ENCODE measurements around the gene RAB36.

DNA sequence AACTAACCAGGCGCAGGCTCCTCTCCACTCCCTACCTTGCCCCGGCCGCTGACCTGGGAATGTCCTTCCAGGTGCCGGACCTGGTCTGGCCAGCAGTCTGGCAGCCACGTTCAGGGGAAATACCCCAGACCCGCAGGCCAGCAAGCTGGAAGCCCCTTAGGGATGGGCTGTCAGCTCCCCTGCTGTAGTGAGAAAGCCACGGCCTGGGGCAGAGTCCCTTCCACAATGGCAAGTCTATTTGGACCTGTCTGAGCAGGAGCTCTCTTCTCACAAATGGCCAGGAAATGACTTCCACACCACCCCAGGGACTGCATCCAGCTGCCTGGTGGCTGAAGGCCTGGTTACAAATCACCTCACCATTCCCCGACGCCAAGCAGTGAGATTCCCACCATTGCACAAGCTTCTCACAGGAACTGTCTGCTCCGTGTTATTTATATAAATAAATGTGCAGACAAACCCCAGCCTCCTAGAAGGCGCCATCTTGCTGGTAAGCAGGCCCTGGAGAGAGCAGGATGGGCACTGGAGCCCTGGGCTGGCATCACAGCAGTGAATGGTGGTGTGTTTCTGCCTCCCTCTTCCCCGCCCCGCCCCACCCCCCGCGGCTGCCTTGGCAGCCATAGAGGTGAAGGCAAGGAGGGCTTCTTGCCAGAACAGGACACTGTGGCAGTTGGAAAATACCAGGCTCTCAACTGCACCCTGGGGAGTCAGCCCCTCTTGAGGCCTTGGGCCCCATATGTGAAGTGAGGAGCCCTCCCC, 27.2 kb upstream of the RAB36 start:
- TF ChIP-seq, protein P1, sequence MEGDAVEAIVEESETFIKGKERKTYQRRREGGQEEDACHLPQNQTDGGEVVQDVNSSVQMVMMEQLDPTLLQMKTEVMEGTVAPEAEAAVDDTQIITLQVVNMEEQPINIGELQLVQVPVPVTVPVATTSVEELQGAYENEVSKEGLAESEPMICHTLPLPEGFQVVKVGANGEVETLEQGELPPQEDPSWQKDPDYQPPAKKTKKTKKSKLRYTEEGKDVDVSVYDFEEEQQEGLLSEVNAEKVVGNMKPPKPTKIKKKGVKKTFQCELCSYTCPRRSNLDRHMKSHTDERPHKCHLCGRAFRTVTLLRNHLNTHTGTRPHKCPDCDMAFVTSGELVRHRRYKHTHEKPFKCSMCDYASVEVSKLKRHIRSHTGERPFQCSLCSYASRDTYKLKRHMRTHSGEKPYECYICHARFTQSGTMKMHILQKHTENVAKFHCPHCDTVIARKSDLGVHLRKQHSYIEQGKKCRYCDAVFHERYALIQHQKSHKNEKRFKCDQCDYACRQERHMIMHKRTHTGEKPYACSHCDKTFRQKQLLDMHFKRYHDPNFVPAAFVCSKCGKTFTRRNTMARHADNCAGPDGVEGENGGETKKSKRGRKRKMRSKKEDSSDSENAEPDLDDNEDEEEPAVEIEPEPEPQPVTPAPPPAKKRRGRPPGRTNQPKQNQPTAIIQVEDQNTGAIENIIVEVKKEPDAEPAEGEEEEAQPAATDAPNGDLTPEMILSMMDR (IDR thresholded peaks at IDR 0.05), result no peak
- no peak for TF ChIP-seq EZH2 (IDR thresholded peaks at IDR 0.05; ENCODE audit: borderline replicate concordance, insufficient read depth, low read depth, low read length, poor library complexity, severe bottlenecking)

Measured in B cell (primary cell).